GM12878 (cell line): ENCODE results near the gene PHACTR3. TPM values are rescaled to one million over a fixed set of nuclear protein-coding genes. Genes with fewer than 3 reads are reported as not detected.

Experiments used
- BRCA1 ChIP-seq: IDR thresholded peaks from 2 replicates; pipeline ENCODE4 v1.6.1; 2011; ENCODE audit warnings: low read depth, low read length, improper control_type of control experiment
- CBFB ChIP-seq: IDR thresholded peaks from 2 replicates; pipeline ENCODE4 v1.6.1; 2016; ENCODE audit warnings: antibody characterized with exemption, low read depth
- CHD4 ChIP-seq: fragments of 200-600 bp; sonication (generic); IDR thresholded peaks from 2 replicates; pipeline ENCODE4 v1.6.1; 2016; ENCODE audit warnings: mild to moderate bottlenecking
- CTCF ChIP-seq, 3 experiments: IDR thresholded peaks in 2 of 3; conservative IDR thresholded peaks in 1 of 3; 2 replicates each; pipeline ENCODE4 v1.5.1; 2011; ENCODE audit warnings: low read depth in 3 of 3, low read length in 3 of 3, mild to moderate bottlenecking in 3 of 3, control low read depth in 2 of 3, moderate library complexity in 2 of 3, inconsistent platforms in 1 of 3, mixed read lengths in 1 of 3; ENCODE audit not compliant: control insufficient read depth in 2 of 3, insufficient read depth in 1 of 3; ENCODE audit errors: extremely low read depth in 1 of 3
- ETV6 ChIP-seq, 2 experiments: fragments of 450-650 bp in 1 of 2; IDR thresholded peaks in 1 of 2; conservative IDR thresholded peaks in 1 of 2; 2 replicates each; pipeline ENCODE4 v1.6.1; 2014; ENCODE audit warnings: antibody characterized with exemption in 1 of 2, borderline replicate concordance in 1 of 2, low read depth in 1 of 2, mild to moderate bottlenecking in 1 of 2, moderate library complexity in 1 of 2
- HDGF ChIP-seq: fragments of 450-650 bp; IDR thresholded peaks from 2 replicates; pipeline ENCODE4 v1.6.1; 2016; ENCODE audit warnings: antibody characterized with exemption
- IKZF1 ChIP-seq: fragments of 450-650 bp; conservative IDR thresholded peaks from 2 replicates; pipeline ENCODE4 v1.6.1; 2017; ENCODE audit warnings: antibody characterized with exemption, mild to moderate bottlenecking
- IRF4 ChIP-seq: IDR thresholded peaks from 2 replicates; pipeline ENCODE4 v1.6.1; 2011; ENCODE audit warnings: low read depth, low read length
- KAT2A ChIP-seq: conservative IDR thresholded peaks from 2 replicates; pipeline ENCODE4 v1.6.1; 2011; ENCODE audit warnings: low read depth, low read length; ENCODE audit not compliant: control insufficient read depth
- KLF5 ChIP-seq: fragments of 450-650 bp; IDR thresholded peaks from 2 replicates; pipeline ENCODE4 v1.6.1; 2014; ENCODE audit warnings: mild to moderate bottlenecking; ENCODE audit not compliant: partially characterized antibody
- MTA3 ChIP-seq: IDR thresholded peaks from 2 replicates; pipeline ENCODE4 v1.6.1; 2012; ENCODE audit warnings: low read length, inconsistent platforms, borderline replicate concordance
- NBN ChIP-seq: fragments of 450-650 bp; IDR thresholded peaks from 2 replicates; pipeline ENCODE4 v1.6.1; 2016
- NFXL1 ChIP-seq: fragments of 450-650 bp; IDR thresholded peaks from 2 replicates; pipeline ENCODE4 v1.6.1; 2017; ENCODE audit warnings: antibody characterized with exemption, mild to moderate bottlenecking, borderline replicate concordance
- NR2C2 ChIP-seq: IDR thresholded peaks from 2 replicates; pipeline ENCODE4 v1.6.1; 2011; ENCODE audit warnings: borderline replicate concordance, low read depth; ENCODE audit not compliant: control insufficient read depth, insufficient read length
- PAX8 ChIP-seq: fragments of 450-650 bp; IDR thresholded peaks from 2 replicates; pipeline ENCODE4 v1.6.1; 2017; ENCODE audit warnings: mild to moderate bottlenecking, moderate library complexity
- PML ChIP-seq: IDR thresholded peaks from 2 replicates; pipeline ENCODE4 v1.6.1; 2012; ENCODE audit warnings: low read length, inconsistent platforms
- RAD21 ChIP-seq: IDR thresholded peaks from 2 replicates; pipeline ENCODE4 v1.6.1; 2011; ENCODE audit warnings: mild to moderate bottlenecking, low read depth, low read length, moderate library complexity; ENCODE audit not compliant: insufficient read depth
- TCF12 ChIP-seq: IDR thresholded peaks from 2 replicates; pipeline ENCODE4 v1.6.1; 2011; ENCODE audit warnings: low read depth, mild to moderate bottlenecking, low read length
- YY1 ChIP-seq: IDR thresholded peaks from 2 replicates; pipeline ENCODE4 v1.6.1; 2011; ENCODE audit warnings: low read depth, mild to moderate bottlenecking, low read length
- polyA plus RNA-seq, 11 experiments: library from polyadenylated mRNA; depleted of rRNA in 4 of 11; unstranded in 6 of 11; stranded (reverse) in 5 of 11; fragments of >200 nt; fragmentation: Nextera tagmentation in 4 of 11; fragmentation: Illumina TruSeq in 1 of 11; extraction: Ambion mirVana in 4 of 11; extraction: Trizol in 1 of 11; gene quantifications; 1 replicate in 1 of 11; 2 replicates in 10 of 11; pipeline versions ENCODE4 v1.2.1 to v1.2.3, GENCODE V29; 2011 to 2016; ENCODE audit warnings: inconsistent platforms in 2 of 11, missing spikeins in 2 of 11, low read depth in 1 of 11
- total RNA-seq, 4 experiments: library from RNA; depleted of rRNA in 3 of 4; stranded (reverse); fragments of >200 nt in 3 of 4; fragmentation: Illumina TruSeq in 1 of 4; extraction: Trizol in 1 of 4; gene quantifications; 2 replicates each; pipeline versions ENCODE4 v1.2.1 to v1.2.3, GENCODE V29; 2013 to 2021
- TF ChIP-seq, protein P1 (sequence below): fragments of 450-650 bp; IDR thresholded peaks from 2 replicates; pipeline ENCODE4 v1.6.1; 2016; ENCODE audit warnings: mild to moderate bottlenecking
- TF ChIP-seq, protein P2 (sequence below): IDR thresholded peaks from 2 replicates; pipeline ENCODE4 v1.6.1; 2012; ENCODE audit warnings: improper control_type of control experiment, low read depth, low read length; ENCODE audit not compliant: insufficient replicate concordance

Gene PHACTR3
- total and polyA plus RNA-seq, 10 of the 15 experiments (the other 5 are each of a cell fraction or from before 2014, with no cell fraction given): 0.17 to 2.7 (median 0.27) TPM; not detected in 1

DNA sequence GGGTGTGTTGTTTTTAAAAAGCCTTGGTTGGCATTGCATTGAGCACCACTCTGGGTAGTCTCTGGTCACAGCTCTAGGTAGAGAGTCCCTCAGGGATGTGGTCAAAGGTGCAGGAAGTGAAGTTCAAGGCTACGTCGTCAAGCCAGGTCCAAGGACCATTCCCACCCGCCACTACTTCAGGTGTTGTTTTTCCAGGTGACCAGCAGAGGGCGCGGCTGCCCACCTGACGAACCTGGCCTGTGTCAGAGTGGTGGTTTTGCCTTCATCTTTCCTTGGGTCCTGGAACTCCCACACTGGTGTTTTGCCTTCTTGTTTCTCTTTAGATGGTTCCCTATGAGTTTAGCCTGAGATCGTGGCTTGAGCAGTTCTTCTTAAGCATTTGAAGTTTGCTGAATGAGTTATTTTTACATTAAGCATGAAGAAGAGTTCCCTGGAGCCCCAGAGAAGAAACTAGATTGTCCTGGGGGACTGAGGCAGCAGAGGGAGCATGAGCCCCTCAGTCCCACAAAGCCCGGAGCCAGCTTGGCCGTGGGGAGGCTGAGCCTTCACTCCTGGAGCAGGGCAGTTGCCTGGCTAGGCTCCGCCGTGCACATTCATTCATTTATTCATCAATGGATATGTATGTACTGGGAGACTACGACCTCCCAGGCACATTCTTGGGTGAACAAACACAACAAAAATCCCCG is 5.6 kb upstream of the PHACTR3 start (continued):
- TF ChIP-seq, protein P1, sequence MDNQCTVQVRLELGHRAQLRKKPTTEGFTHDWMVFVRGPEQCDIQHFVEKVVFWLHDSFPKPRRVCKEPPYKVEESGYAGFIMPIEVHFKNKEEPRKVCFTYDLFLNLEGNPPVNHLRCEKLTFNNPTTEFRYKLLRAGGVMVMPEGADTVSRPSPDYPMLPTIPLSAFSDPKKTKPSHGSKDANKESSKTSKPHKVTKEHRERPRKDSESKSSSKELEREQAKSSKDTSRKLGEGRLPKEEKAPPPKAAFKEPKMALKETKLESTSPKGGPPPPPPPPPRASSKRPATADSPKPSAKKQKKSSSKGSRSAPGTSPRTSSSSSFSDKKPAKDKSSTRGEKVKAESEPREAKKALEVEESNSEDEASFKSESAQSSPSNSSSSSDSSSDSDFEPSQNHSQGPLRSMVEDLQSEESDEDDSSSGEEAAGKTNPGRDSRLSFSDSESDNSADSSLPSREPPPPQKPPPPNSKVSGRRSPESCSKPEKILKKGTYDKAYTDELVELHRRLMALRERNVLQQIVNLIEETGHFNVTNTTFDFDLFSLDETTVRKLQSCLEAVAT: no peak
- TF ChIP-seq RAD21: peak; percentile 76
- TF ChIP-seq PAX8: no peak
- no peak for TF ChIP-seq KLF5
- TF ChIP-seq, protein P2, sequence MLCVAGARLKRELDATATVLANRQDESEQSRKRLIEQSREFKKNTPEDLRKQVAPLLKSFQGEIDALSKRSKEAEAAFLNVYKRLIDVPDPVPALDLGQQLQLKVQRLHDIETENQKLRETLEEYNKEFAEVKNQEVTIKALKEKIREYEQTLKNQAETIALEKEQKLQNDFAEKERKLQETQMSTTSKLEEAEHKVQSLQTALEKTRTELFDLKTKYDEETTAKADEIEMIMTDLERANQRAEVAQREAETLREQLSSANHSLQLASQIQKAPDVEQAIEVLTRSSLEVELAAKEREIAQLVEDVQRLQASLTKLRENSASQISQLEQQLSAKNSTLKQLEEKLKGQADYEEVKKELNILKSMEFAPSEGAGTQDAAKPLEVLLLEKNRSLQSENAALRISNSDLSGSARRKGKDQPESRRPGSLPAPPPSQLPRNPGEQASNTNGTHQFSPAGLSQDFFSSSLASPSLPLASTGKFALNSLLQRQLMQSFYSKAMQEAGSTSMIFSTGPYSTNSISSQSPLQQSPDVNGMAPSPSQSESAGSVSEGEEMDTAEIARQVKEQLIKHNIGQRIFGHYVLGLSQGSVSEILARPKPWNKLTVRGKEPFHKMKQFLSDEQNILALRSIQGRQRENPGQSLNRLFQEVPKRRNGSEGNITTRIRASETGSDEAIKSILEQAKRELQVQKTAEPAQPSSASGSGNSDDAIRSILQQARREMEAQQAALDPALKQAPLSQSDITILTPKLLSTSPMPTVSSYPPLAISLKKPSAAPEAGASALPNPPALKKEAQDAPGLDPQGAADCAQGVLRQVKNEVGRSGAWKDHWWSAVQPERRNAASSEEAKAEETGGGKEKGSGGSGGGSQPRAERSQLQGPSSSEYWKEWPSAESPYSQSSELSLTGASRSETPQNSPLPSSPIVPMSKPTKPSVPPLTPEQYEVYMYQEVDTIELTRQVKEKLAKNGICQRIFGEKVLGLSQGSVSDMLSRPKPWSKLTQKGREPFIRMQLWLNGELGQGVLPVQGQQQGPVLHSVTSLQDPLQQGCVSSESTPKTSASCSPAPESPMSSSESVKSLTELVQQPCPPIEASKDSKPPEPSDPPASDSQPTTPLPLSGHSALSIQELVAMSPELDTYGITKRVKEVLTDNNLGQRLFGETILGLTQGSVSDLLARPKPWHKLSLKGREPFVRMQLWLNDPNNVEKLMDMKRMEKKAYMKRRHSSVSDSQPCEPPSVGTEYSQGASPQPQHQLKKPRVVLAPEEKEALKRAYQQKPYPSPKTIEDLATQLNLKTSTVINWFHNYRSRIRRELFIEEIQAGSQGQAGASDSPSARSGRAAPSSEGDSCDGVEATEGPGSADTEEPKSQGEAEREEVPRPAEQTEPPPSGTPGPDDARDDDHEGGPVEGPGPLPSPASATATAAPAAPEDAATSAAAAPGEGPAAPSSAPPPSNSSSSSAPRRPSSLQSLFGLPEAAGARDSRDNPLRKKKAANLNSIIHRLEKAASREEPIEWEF: no peak
- no peak for TF ChIP-seq IRF4
- TF ChIP-seq ETV6 (conservative IDR thresholded peaks at IDR 0.05 in 1 of 2, IDR thresholded peaks at IDR 0.05 in 1 of 2; ENCODE audit: borderline replicate concordance in 1 of 2, low read depth in 1 of 2): no peak
- TF ChIP-seq MTA3: no peak
- no peak for TF ChIP-seq PML
- no peak for TF ChIP-seq CHD4
- no peak for TF ChIP-seq HDGF
- no peak for TF ChIP-seq NBN
- 0 out of 2 replicates have a peak, but pooled peaks have one; percentile 22 for TF ChIP-seq YY1
- TF ChIP-seq NR2C2: no peak
- TF ChIP-seq CTCF (IDR thresholded peaks at IDR 0.05 in 2 of 3, conservative IDR thresholded peaks at IDR 0.05 in 1 of 3; ENCODE audit: control insufficient read depth in 2 of 3, extremely low read depth in 1 of 3, insufficient read depth in 1 of 3, low read depth in 3 of 3, low read length in 3 of 3): peak; percentile 84 to 90 (median 88)
- no peak for TF ChIP-seq NFXL1
- no peak for TF ChIP-seq CBFB
- no peak for TF ChIP-seq BRCA1
- TF ChIP-seq KAT2A: no peak
- TF ChIP-seq TCF12: no peak
- TF ChIP-seq IKZF1: no peak
